Ishikawa (cell line): ENCODE results near the gene CHD9.

Experiments
- CEBPB ChIP-seq: IDR thresholded peaks from 2 replicates; pipeline ENCODE4 v1.6.1; 2012
- EGR1 ChIP-seq: IDR thresholded peaks from 2 replicates; pipeline ENCODE4 v1.6.1; 2012
- EP300 ChIP-seq: IDR thresholded peaks from 2 replicates; pipeline ENCODE4 v1.6.1; 2012; ENCODE audit warnings: borderline replicate concordance
- MAX ChIP-seq: IDR thresholded peaks from 2 replicates; pipeline ENCODE4 v1.6.1; 2012
- NFIC ChIP-seq: IDR thresholded peaks from 2 replicates; pipeline ENCODE4 v1.6.1; 2012
- RAD21 ChIP-seq: IDR thresholded peaks from 2 replicates; pipeline ENCODE4 v1.6.1; 2012; ENCODE audit warnings: low read depth
- REST ChIP-seq: IDR thresholded peaks from 2 replicates; pipeline ENCODE4 v1.6.1; 2012; ENCODE audit warnings: low read depth, mild to moderate bottlenecking
- TAF1 ChIP-seq: IDR thresholded peaks from 2 replicates; pipeline ENCODE4 v1.6.1; 2012; ENCODE audit warnings: low read depth, mild to moderate bottlenecking
- TEAD4 ChIP-seq: IDR thresholded peaks from 2 replicates; pipeline ENCODE4 v1.6.1; 2012
- YY1 ChIP-seq: IDR thresholded peaks from 2 replicates; pipeline ENCODE4 v1.6.1; 2012; ENCODE audit warnings: low read depth
- ZBTB7A ChIP-seq: IDR thresholded peaks from 2 replicates; pipeline ENCODE4 v1.6.1; 2012; ENCODE audit warnings: low read depth

GRCh38 chr16:53115047-53115446 lies 60.3 kb downstream of the CHD9 start:
- no peak for TF ChIP-seq MAX
- no peak for TF ChIP-seq NFIC
- TF ChIP-seq EP300: no peak
- TF ChIP-seq RAD21: no peak
- TF ChIP-seq TAF1: no peak
- no peak for TF ChIP-seq REST
- TF ChIP-seq ZBTB7A: no peak
- TF ChIP-seq YY1: no peak
- TF ChIP-seq EGR1: no peak
- TF ChIP-seq TEAD4: no peak
- TF ChIP-seq CEBPB: no peak
